ENCODE data around the gene PLEKHG4B. TPM values are rescaled to one million over a fixed set of nuclear protein-coding genes. Genes with fewer than 3 reads are reported as not detected.
"Not testable (repeated sequence)": the region's sequence is repeated elsewhere in the genome, so short reads cannot be mapped to it uniquely, and the experiment has no call there.

The PLEKHG4B gene
- total RNA-seq: under 1 TPM in 1 of 2 donors, not detected in 1; 0.05 TPM
- long read RNA-seq, donor 1: 0 reads
- long read RNA-seq, donor 2: 0 reads

GRCh38 chr5:91556-92263 lies at the start of gene PLEKHG4B:
Gene PLEKHG4B, plus strand, starts transcription at chr5:92168. Its CDS starts 64 bp downstream, at chr5:92232.
- DNase-seq (ENCODE audit: low spot score): no peak
- intact Hi-C loops (cut with DNase I): no loop called here

GRCh38 chr5:42250-42649 lies 49.7 kb upstream of the PLEKHG4B start:
- DNase-seq (ENCODE audit: low spot score): no peak
- intact Hi-C loops (cut with DNase I): no loop called here

DNA sequence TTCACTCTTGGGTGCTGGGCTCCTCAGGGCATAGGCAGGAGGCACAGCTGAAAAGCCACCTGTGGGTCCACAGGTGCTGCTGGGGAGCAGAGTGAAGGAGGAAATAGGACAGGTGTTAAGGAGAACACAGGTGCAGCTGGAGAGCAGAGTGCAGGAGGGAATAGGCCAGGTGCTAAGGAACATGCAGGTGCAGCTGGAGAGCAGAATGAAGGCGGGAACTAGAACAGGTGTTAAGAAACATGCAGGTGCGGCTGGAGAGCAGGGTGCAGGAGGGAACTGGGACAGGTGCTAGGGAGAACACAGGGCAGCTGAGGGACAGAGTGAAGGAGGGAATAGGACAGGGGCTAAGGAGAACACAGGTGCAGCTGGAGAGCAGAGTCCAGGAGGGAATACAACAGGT lies 43.8 kb upstream of the PLEKHG4B start:
- intact Hi-C loops (cut with DNase I): no loop called here
- DNase-seq (ENCODE audit: low spot score): no peak

GRCh38 chr5:49530-49929 lies 42.4 kb upstream of the PLEKHG4B start:
- intact Hi-C loops (cut with DNase I); DNase-seq (ENCODE audit: low spot score): not testable (repeated sequence)

DNA sequence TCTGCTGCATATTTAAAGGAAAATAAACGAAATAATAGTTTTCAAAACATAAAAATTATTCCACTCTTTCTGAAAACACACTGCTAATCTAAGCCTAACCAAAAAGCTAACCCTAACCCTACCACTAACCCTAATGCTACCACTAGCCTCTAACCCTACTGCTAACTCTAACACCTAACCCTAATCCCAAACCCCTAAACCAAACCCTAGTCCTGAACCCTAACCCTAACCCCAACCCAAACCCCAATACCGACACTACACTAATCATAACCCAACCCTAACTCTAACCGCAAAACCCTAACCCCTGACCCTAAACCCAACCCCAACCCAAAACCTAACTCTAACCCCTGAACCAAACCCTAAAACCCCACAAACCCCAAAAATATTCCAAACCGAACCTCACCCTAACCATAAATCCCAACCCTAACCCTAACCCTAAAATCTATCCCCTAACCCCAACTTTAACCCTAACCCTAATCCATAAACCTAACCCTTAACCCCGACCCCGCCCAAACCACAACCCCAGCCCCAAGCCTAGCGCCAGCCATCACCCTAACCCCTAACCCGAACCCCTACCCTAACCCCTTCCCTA lies 41.9 kb upstream of the PLEKHG4B start:
- no peak for DNase-seq (ENCODE audit: low spot score)
- intact Hi-C loops (cut with DNase I): no loop called here

- intact Hi-C loops (cut with DNase I): no loop called here
- DNase-seq (ENCODE audit: low spot score): no peak
Measured at GRCh38 chr5:50724-51499, 41.1 kb upstream of the PLEKHG4B start.

DNA sequence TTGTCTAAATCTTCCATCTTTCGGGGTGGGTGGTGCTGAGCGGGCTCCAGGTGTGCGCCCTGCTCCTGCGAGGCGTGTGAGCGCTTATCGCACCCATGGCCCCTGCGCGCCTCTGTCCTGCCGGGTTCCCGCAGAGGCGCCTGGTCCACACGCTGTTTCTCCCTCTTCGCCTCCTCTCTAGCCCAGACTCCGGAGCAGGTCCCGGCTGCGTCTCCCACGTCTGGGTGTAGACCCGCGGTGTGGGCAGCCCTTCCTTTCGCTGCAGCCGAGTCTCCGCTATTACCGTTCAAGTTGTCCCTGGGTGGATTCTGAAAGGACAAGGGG lies 40.5 kb upstream of the PLEKHG4B start:
- intact Hi-C loops (cut with DNase I): no loop called here

DNA sequence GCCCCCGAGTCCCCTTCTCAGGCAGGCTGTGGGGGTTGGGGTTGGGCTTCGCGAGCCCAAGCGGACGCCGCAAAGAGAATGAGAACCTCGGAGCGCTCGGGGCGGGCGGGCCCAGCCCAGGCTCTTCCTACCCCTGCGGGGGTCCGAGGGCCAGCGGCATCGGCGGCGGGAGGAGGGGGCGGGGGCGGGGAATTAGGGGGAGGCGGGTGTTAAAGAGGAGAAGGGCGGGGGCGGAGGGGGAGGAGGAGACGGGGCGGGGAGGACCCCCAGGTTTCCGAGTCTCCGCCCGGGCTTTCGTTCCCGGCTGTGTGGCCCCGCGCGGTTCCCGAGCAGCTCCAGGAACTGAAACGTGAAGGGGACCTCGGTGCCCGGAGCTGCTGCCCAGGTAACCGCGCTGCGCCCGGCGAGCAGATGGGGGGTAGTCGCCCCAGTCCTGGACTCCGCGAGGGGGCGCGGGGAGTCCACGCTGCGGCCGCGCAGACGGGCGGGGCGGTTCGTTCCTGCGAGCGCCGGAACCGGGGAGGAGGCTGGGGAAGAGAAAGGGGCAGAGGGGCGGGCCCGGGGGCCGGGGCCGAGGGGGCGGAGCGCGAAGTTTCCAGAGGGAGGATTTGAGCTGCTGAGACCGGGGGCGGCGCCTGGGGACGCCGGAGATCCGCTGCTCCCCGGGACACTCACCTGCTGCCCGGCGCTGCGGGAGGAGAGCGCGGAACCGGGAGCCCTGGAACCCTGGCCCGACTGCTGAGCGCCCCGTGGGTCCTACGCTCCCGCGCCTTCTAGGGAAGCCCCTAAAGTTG lies 38.4 kb upstream of the PLEKHG4B start:
- intact Hi-C loops (cut with DNase I): no loop called here
- DNase-seq (ENCODE audit: low spot score): no peak

More for the DNA sequence above, 40.5 kb upstream of the PLEKHG4B start:
- no peak for DNase-seq (ENCODE audit: low spot score)

GRCh38 chr5:54175-54730 lies 37.7 kb upstream of the PLEKHG4B start:
- no peak for DNase-seq (ENCODE audit: low spot score)
- intact Hi-C loops (cut with DNase I): no loop called here

DNA sequence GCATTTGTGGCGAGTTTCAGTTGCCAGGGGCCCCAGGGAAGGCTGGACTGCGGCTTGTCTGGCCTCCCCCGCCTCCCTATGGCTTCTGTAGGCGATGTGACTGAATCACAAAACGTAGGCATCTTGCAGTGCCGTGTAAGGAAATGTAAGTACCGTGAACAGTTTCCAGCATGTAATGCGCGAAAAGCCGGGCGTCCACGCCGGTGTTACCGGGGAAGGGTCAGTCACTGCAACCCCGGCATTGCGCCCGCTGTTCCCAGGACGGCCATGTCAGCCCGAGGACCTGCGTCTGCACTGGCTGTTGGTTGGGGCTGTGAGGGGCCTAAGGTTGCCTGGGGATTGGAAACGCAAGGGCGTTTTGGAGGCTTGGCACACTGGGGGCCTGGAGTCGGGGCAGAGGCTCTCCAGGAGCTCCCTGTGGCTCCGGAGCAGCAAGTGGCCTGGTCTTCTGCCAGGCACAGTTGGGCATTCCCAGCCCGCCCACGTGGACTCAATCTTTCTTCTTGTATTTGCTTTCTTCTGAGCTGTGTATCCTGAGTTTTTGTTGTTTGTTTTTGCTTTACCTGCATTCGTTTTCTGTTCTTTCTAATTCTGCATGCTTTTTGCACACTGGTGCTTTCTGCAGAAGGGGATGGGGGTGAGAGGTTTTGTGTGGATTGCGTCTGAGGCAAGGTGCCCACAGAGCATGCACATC lies 36.9 kb upstream of the PLEKHG4B start:
- DNase-seq (ENCODE audit: low spot score): no peak
- intact Hi-C loops (cut with DNase I): no loop called here

- peak; percentile 76 for DNase-seq (ENCODE audit: low spot score)
- intact Hi-C loops (cut with DNase I): no loop called here
Measured at GRCh38 chr5:56561-57290, 35.2 kb upstream of the PLEKHG4B start.

- intact Hi-C loops (cut with DNase I); DNase-seq (ENCODE audit: low spot score): not testable (repeated sequence)
Measured at GRCh38 chr5:60250-60649, 31.7 kb upstream of the PLEKHG4B start.

DNA sequence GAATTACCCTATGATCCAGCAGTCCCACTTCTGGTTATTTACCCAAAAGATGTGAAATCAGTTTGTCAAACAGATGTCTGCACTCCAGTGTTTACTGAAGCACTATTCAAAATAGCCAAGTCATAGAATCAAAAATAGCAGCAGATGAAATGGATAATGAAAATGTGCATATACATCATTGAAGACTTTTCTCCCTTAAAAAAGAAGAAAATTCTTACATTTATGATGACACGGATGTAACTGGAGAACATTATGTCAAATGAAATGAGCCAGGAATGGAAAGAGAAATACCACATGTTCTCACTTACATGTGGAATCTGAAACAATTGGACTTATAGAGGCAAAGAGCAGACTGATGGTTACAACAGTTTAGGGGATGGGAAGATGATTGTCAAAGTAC lies 21.5 kb upstream of the PLEKHG4B start:
- no peak for DNase-seq (ENCODE audit: low spot score)
- intact Hi-C loops (cut with DNase I): no loop called here

GRCh38 chr5:72316-73180 lies 19.4 kb upstream of the PLEKHG4B start:
- intact Hi-C loops (cut with DNase I); DNase-seq (ENCODE audit: low spot score): not testable (repeated sequence)

DNA sequence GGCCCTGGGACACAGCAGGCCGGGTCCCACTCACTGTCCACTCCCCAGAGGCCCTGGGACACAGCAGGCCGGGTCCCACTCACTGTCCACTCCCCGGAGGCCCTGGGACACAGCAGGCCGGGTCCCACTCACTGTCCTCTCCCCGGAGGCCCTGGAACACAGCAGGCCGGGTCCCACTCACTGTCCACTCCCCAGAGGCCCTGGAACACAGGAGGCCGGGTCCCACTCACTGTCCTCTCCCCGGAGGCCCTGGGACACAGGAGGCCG lies 18.9 kb upstream of the PLEKHG4B start:
- DNase-seq (ENCODE audit: low spot score); intact Hi-C loops (cut with DNase I): not testable (repeated sequence)

- intact Hi-C loops (cut with DNase I): no loop called here
- no peak for DNase-seq (ENCODE audit: low spot score)
Measured at GRCh38 chr5:73768-74502, 18.0 kb upstream of the PLEKHG4B start.

All from posterior vena cava (tissue), 2 donors.